ENCODE results near the gene COQ9. TPM values are rescaled to one million over a fixed set of nuclear protein-coding genes. Genes with fewer than 3 reads are reported as not detected.

Gene COQ9
- total RNA-seq, 2 experiments from 2014 or later = 7.0 to 7.6 TPM

GRCh38 chr16:57444711-57445110, 2.6 kb upstream of the COQ9 start:
- Mint-ChIP-seq H3K27me3 (no peaks in the 10 kb centered on the region), H3K27ac (no peak overlapping the region), H3K4me3 (peak overlapping the region; percentile 68), H3K9me3 (no peaks in the 10 kb centered on the region), H3K36me3 (ENCODE audit: low read depth) (peaks cover 50% of the 10 kb centered on the region), H3K4me1 (ENCODE audit: low read depth) (peaks cover 39% of the 10 kb centered on the region)
- ChIA-PET CTCF (interaction anchor here (1.1 to 6.1 kb wide), 2 partner anchors 17 to 26 kb away, joined by 4 to 55 read pairs; partner anchors contain the start of gene POLR2C), POLR2A (no interaction called here)
- H3K27ac ChIP-seq (ENCODE audit: low read depth in 1 of 2, low read length in 2 of 2) = no peak overlapping the region
- DNase-seq (no peak), ATAC-seq (ENCODE audit: poor library complexity) (no peak)
- no peak overlapping the region for H3K4me3 ChIP-seq (ENCODE audit: low read length)
- H3K4me1 ChIP-seq (ENCODE audit: insufficient read depth, low read length) = peaks cover 29% of the 10 kb centered on the region
- intact Hi-C loops (cut with DNase I, micrococcal nuclease) = loop anchor here in 1 of 2 experiments (5.0 to 10.0 kb wide), 3 partner anchors 200 to 288 kb away; partner anchors contain the start of genes ARL2BP, PSME3IP1 and RSPRY1
- peaks cover 17% of the 10 kb centered on the region for H3K36me3 ChIP-seq (ENCODE audit: insufficient read depth, low read length)
- peaks cover 10 to 13% of the 10 kb centered on the region in 2 experiments for H3K9me3 ChIP-seq (ENCODE audit: control insufficient read depth in 1 of 2, insufficient read depth in 1 of 2, low read length in 2 of 2)
- no peak for TF ChIP-seq CTCF (IDR thresholded peaks at IDR 0.05)
- H3K27me3 ChIP-seq (ENCODE audit: control insufficient read depth in 1 of 2, insufficient read depth in 2 of 2, low read length in 2 of 2) = no peaks in the 10 kb centered on the region

- H3K4me3 ChIP-seq (ENCODE audit: low read length) = no peak overlapping the region
- H3K27ac ChIP-seq (ENCODE audit: low read depth in 1 of 2, low read length in 2 of 2) = no peak overlapping the region
- TF ChIP-seq CTCF (IDR thresholded peaks at IDR 0.05) = no peak
- H3K9me3 ChIP-seq (ENCODE audit: control insufficient read depth in 1 of 2, insufficient read depth in 1 of 2, low read length in 2 of 2) = peaks cover 3 to 7% of the 10 kb centered on the region in 2 experiments
- POLR2A ChIA-PET = interaction anchor here (0.6 to 3.7 kb wide), 2 partner anchors 15 to 290 kb away, joined by 4 to 82 read pairs; partner anchors contain the start of gene POLR2C
- ATAC-seq (ENCODE audit: poor library complexity) = no peak
- no peaks in the 10 kb centered on the region for H3K27me3 ChIP-seq (ENCODE audit: control insufficient read depth in 1 of 2, insufficient read depth in 2 of 2, low read length in 2 of 2)
- Mint-ChIP-seq H3K4me1 (ENCODE audit: low read depth) (peaks cover 39% of the 10 kb centered on the region), H3K27ac (no peak overlapping the region), H3K9me3 (no peaks in the 10 kb centered on the region), H3K36me3 (ENCODE audit: low read depth) (peaks cover 43% of the 10 kb centered on the region), H3K27me3 (no peaks in the 10 kb centered on the region), H3K4me3 (peak overlapping the region; percentile 65)
- intact Hi-C loops (cut with DNase I, micrococcal nuclease) = loop anchor here in 1 of 2 experiments (5.0 to 10.0 kb wide), 3 partner anchors 201 to 287 kb away; partner anchors contain the start of genes ARL2BP, PSME3IP1 and RSPRY1
- CTCF ChIA-PET = interaction anchor here (0.6 to 6.1 kb wide), 2 partner anchors 17 to 21 kb away, joined by 3 to 55 read pairs; partner anchors contain the start of gene POLR2C
- peaks cover 9% of the 10 kb centered on the region for H3K36me3 ChIP-seq (ENCODE audit: insufficient read depth, low read length)
- DNase-seq = no peak
- peaks cover 29% of the 10 kb centered on the region for H3K4me1 ChIP-seq (ENCODE audit: insufficient read depth, low read length)
Measured at GRCh38 chr16:57445510-57445909, 1.8 kb upstream of the COQ9 start.

- Histone ChIP-seq H3K27me3 (ENCODE audit: control insufficient read depth in 1 of 2, insufficient read depth in 2 of 2, low read length in 2 of 2) (no peaks in the 10 kb centered on the region), H3K27ac (ENCODE audit: low read depth in 1 of 2, low read length in 2 of 2) (peak overlapping the region; percentile 73 to 79), H3K4me3 (ENCODE audit: low read length) (peak overlapping the region; percentile 96), H3K36me3 (ENCODE audit: insufficient read depth, low read length) (peaks cover 12% of the 10 kb centered on the region), H3K4me1 (ENCODE audit: insufficient read depth, low read length) (peaks cover 29% of the 10 kb centered on the region), H3K9me3 (ENCODE audit: control insufficient read depth in 1 of 2, insufficient read depth in 1 of 2, low read length in 2 of 2) (no peaks in the 10 kb centered on the region)
- Mint-ChIP-seq H3K27me3 (no peaks in the 10 kb centered on the region), H3K27ac (peak overlapping the region; percentile 88), H3K4me3 (peak overlapping the region; percentile 96), H3K36me3 (ENCODE audit: low read depth) (peaks cover 32% of the 10 kb centered on the region), H3K9me3 (no peaks in the 10 kb centered on the region), H3K4me1 (ENCODE audit: low read depth) (peaks cover 34% of the 10 kb centered on the region)
- POLR2A ChIA-PET = interaction anchor here (0.5 to 3.7 kb wide), 19 partner anchors 10 to 577 kb away, joined by 3 to 82 read pairs (median 6); partner anchors contain the start of genes ARL2BP, CCDC102A, KATNB1 and POLR2C
- CTCF ChIA-PET = interaction anchor here (1.0 to 6.1 kb wide), 6 partner anchors 13 to 146 kb away, joined by 3 to 55 read pairs (median 7); partner anchors contain the start of genes CCDC102A and POLR2C
- intact Hi-C loops (cut with DNase I, micrococcal nuclease) = loop anchor here in 1 of 2 experiments (1.0 to 10.0 kb wide), 4 partner anchors 16 to 286 kb away; partner anchors contain the start of genes ARL2BP, POLR2C, PSME3IP1 and RSPRY1
- ATAC-seq (ENCODE audit: poor library complexity) (peak; percentile 10), DNase-seq (peak in 7 of 14 experiments; percentile 2 to 51 (median 9))
- TF ChIP-seq CTCF (IDR thresholded peaks at IDR 0.05) = no peak
Measured at GRCh38 chr16:57446531-57447185, 621 bp upstream of the COQ9 start.
